Measurements from ENCODE around the gene MYORG.
"Not testable (repeated sequence)": the region's sequence is repeated elsewhere in the genome, so short reads cannot be mapped to it uniquely, and the experiment has no call there.

MYORG gene

DNA sequence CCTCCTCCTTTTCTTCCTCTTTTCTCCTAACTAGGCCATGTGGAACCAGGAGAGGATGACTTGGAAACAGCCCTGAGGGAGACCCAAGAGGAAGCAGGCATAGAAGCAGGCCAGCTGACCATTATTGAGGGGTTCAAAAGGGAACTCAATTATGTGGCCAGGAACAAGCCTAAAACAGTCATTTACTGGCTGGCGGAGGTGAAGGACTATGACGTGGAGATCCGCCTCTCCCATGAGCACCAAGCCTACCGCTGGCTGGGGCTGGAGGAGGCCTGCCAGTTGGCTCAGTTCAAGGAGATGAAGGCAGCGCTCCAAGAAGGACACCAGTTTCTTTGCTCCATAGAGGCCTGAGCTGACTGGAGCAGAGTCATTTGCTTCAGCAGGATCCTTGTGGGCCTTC is 33.6 kb downstream of the MYORG start:
- ATAC-seq = no peak
- TF ChIP-seq, protein P1, sequence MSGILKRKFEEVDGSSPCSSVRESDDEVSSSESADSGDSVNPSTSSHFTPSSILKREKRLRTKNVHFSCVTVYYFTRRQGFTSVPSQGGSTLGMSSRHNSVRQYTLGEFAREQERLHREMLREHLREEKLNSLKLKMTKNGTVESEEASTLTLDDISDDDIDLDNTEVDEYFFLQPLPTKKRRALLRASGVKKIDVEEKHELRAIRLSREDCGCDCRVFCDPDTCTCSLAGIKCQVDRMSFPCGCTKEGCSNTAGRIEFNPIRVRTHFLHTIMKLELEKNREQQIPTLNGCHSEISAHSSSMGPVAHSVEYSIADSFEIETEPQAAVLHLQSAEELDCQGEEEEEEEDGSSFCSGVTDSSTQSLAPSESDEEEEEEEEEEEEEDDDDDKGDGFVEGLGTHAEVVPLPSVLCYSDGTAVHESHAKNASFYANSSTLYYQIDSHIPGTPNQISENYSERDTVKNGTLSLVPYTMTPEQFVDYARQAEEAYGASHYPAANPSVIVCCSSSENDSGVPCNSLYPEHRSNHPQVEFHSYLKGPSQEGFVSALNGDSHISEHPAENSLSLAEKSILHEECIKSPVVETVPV (CRISPR knock-in tag; IDR thresholded peaks at IDR 0.05) = no peak
- TF ChIP-seq ZNF70 (CRISPR knock-in tag; IDR thresholded peaks at IDR 0.05) (no peak), ZFP3 (CRISPR knock-in tag; IDR thresholded peaks at IDR 0.05) (no peak), PPARA (CRISPR knock-in tag; IDR thresholded peaks at IDR 0.05; ENCODE audit: borderline replicate concordance) (no peak), TCF4 (CRISPR knock-in tag; IDR thresholded peaks at IDR 0.05; ENCODE audit: borderline replicate concordance) (no peak), GLIS3 (CRISPR knock-in tag; IDR thresholded peaks at IDR 0.05) (no peak), TOX (CRISPR knock-in tag; IDR thresholded peaks at IDR 0.05; ENCODE audit: borderline replicate concordance) (no peak)
- TF ChIP-seq, protein P2, sequence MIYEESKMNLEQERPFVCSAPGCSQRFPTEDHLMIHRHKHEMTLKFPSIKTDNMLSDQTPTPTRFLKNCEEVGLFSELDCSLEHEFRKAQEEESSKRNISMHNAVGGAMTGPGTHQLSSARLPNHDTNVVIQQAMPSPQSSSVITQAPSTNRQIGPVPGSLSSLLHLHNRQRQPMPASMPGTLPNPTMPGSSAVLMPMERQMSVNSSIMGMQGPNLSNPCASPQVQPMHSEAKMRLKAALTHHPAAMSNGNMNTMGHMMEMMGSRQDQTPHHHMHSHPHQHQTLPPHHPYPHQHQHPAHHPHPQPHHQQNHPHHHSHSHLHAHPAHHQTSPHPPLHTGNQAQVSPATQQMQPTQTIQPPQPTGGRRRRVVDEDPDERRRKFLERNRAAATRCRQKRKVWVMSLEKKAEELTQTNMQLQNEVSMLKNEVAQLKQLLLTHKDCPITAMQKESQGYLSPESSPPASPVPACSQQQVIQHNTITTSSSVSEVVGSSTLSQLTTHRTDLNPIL (CRISPR knock-in tag; IDR thresholded peaks at IDR 0.05; ENCODE audit: low read depth) = no peak
- TF ChIP-seq, protein P3, sequence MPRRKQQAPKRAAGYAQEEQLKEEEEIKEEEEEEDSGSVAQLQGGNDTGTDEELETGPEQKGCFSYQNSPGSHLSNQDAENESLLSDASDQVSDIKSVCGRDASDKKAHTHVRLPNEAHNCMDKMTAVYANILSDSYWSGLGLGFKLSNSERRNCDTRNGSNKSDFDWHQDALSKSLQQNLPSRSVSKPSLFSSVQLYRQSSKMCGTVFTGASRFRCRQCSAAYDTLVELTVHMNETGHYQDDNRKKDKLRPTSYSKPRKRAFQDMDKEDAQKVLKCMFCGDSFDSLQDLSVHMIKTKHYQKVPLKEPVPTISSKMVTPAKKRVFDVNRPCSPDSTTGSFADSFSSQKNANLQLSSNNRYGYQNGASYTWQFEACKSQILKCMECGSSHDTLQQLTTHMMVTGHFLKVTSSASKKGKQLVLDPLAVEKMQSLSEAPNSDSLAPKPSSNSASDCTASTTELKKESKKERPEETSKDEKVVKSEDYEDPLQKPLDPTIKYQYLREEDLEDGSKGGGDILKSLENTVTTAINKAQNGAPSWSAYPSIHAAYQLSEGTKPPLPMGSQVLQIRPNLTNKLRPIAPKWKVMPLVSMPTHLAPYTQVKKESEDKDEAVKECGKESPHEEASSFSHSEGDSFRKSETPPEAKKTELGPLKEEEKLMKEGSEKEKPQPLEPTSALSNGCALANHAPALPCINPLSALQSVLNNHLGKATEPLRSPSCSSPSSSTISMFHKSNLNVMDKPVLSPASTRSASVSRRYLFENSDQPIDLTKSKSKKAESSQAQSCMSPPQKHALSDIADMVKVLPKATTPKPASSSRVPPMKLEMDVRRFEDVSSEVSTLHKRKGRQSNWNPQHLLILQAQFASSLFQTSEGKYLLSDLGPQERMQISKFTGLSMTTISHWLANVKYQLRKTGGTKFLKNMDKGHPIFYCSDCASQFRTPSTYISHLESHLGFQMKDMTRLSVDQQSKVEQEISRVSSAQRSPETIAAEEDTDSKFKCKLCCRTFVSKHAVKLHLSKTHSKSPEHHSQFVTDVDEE (CRISPR knock-in tag; IDR thresholded peaks at IDR 0.05) = no peak

DNA sequence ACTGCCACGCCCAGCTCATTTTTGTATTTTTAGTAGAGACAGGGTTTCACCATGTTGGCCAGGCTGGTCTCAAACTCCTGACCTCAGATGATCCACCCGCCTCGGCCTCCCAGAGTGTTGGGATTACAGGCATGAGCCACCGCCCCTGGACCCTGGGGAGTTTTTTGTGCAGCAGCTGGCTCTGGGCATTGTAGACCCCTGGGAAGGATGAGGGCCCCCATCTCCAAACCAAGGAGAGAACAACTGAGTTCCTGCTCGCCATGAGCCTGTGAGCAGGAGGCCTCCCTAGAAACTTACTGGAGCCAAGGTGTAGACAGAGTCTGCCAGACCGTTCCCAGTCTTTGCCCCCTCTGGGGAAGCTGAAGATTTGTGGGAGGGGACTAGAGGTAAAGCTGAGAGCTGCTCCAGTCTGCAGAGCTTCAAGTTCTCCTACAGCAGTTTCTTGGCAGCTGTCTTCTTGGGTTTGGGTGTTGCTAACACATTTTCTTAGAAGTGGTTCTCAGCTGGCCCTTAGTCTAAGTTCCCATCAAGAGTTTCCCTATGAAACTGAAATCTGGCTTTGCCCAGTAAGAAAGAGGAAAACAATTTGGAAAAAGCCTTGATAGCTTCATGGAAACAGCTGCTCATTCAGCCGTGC is 34.9 kb downstream of the MYORG start:
- no peak for ATAC-seq
- no peak for TF ChIP-seq ESRRG (CRISPR knock-in tag; IDR thresholded peaks at IDR 0.05)
- no peak for TF ChIP-seq ZNF70 (CRISPR knock-in tag; IDR thresholded peaks at IDR 0.05)
- no peak for TF ChIP-seq ZNF565 (CRISPR knock-in tag; conservative IDR thresholded peaks at IDR 0.05; ENCODE audit: low read depth)
- TF ChIP-seq ZFP3 (CRISPR knock-in tag; IDR thresholded peaks at IDR 0.05) = no peak
- TF ChIP-seq SNAI2 (CRISPR knock-in tag; IDR thresholded peaks at IDR 0.05) = no peak
- TF ChIP-seq, protein P1 (CRISPR knock-in tag; IDR thresholded peaks at IDR 0.05) = no peak
- no peak for TF ChIP-seq CSDC2 (CRISPR knock-in tag; IDR thresholded peaks at IDR 0.05)
- no peak for TF ChIP-seq ZC3H10 (CRISPR knock-in tag; IDR thresholded peaks at IDR 0.05)
- TF ChIP-seq ZFP30 (CRISPR knock-in tag; IDR thresholded peaks at IDR 0.05) = no peak
- no peak for TF ChIP-seq TOX (CRISPR knock-in tag; IDR thresholded peaks at IDR 0.05; ENCODE audit: borderline replicate concordance)
- no peak for TF ChIP-seq GLIS3 (CRISPR knock-in tag; IDR thresholded peaks at IDR 0.05)
- TF ChIP-seq RARB (CRISPR knock-in tag; IDR thresholded peaks at IDR 0.05) = no peak
- no peak for TF ChIP-seq ISL1 (CRISPR knock-in tag; IDR thresholded peaks at IDR 0.05)
- TF ChIP-seq OSR1 (CRISPR knock-in tag; IDR thresholded peaks at IDR 0.05) = no peak
- TF ChIP-seq ZNF8 (CRISPR knock-in tag; IDR thresholded peaks at IDR 0.05) = no peak

DNA sequence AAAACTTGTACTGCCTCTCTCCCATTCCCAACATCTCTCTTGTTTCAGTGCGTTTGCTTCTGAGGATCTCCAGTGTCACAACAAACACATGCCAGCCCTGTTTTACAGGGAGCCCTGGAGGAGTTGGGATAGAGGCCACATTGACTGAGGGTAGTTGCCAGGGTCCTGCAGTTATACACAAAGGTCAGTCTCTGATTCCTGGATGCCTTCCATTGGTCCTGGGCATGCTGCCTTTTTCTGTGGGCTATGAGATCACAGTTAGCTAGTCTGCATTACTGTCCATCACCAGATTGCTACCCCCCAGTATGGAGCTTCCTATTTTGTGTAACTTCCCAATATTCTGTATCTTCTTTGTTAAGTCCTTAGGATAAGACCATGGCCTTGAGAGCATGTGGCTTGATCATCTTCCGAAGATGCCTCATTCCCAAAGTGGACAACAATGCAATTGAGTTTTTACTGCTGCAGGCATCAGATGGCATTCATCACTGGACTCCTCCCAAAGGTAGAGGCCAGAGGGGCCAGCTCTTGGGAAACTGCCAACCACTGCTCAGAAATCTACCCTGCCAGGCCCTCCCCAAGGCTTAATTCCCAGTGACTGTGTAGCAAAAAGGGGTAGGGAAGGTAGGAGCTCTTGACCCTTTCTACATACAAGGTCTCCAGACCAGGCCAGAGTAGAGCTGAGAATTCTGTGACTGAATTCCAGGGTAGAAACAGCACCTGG is 37.9 kb downstream of the MYORG start:
- no peak for ATAC-seq
- no peak for TF ChIP-seq OSR1 (CRISPR knock-in tag; IDR thresholded peaks at IDR 0.05)
- no peak for TF ChIP-seq ZFP30 (CRISPR knock-in tag; IDR thresholded peaks at IDR 0.05)
- no peak for TF ChIP-seq ARNTL (CRISPR knock-in tag; IDR thresholded peaks at IDR 0.05; ENCODE audit: borderline replicate concordance, low read depth)
- TF ChIP-seq RARB (CRISPR knock-in tag; IDR thresholded peaks at IDR 0.05) = no peak
- no peak for TF ChIP-seq CSDC2 (CRISPR knock-in tag; IDR thresholded peaks at IDR 0.05)
- TF ChIP-seq ZC3H10 (CRISPR knock-in tag; IDR thresholded peaks at IDR 0.05) = no peak
- TF ChIP-seq ZNF70 (CRISPR knock-in tag; IDR thresholded peaks at IDR 0.05) = no peak
- no peak for TF ChIP-seq SNAI2 (CRISPR knock-in tag; IDR thresholded peaks at IDR 0.05)
- no peak for TF ChIP-seq GLIS3 (CRISPR knock-in tag; IDR thresholded peaks at IDR 0.05)

DNA sequence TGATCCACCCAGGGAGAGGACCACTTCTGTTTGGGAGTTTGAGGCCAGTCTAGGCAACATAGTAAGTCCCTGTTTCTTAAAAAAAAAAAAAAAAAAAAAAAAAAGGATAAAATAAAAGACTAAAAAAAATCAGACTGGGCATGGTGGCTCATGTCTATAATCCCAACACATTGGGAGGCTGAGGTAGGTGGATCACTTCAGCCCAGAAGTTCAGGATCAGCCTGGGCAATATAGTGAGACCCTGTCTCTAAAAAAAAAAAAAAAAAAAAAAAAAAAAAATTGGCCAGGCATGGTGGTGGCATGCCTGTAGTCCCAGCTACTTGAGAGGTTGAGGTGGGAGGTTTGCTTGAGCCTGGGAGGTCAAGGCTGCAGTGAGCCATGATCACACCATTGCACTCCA is 38.6 kb downstream of the MYORG start:
- ATAC-seq = not testable (repeated sequence)
